ENCODE measurements around the gene CCNL2. TPM values are rescaled to one million over a fixed set of nuclear protein-coding genes. Genes with fewer than 3 reads are reported as not detected.
A peak's percentile ranks its signal among the peaks of the same experiment; 100 is the strongest.

CCNL2 gene
- total RNA-seq, 2 experiments from 2014 or later = 91.6 to 92.2 TPM

DNA sequence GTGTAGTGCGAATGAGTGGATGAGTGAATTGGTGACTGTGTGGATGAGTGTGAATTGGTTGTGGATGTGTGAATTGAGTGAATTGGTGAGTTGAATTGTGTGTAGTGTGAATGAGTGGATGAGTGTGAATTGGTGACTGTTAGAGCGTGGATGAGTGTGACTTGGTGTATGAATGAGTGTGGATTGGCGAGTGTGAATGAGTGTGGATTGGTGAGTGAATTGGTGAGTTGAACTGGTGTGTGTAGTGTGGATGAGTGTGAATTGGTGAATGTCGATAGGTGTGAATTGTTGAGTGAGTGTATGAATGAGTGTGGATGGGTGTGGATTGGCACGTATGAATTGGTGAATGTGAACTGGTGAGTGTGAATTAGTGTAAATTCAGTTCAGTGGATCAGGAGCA, 31.8 kb downstream of the CCNL2 start:
- Mint-ChIP-seq H3K27ac (no peak overlapping the region), H3K9me3 (no peaks in the 10 kb centered on the region), H3K4me1 (peaks cover 6% of the 10 kb centered on the region), H3K27me3 (no peaks in the 10 kb centered on the region), H3K4me3 (no peak overlapping the region), H3K36me3 (peaks cover 1% of the 10 kb centered on the region)
- no peak for DNase-seq

DNA sequence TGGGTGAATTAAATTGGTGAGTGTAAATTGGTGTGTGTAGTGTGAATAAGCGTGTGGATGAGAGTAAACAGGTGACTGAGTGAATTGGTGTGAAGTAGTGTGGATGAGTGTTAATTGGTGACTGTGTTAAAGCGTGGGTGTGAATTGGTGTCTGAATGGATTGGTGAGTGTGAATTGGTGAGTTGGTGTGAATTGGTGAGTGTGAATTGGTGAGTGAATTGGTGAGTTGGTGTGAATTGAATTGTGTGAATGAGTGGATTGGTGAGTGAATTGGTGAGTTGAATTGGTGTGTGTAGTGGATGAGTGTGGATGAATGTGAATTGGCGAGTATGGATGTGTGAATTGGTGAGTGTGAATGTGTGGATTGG, 32.5 kb downstream of the CCNL2 start:
- Mint-ChIP-seq H3K4me3 (no peak overlapping the region), H3K27ac (no peak overlapping the region), H3K9me3 (no peaks in the 10 kb centered on the region), H3K4me1 (peaks cover 4% of the 10 kb centered on the region), H3K27me3 (no peaks in the 10 kb centered on the region), H3K36me3 (no peaks in the 10 kb centered on the region)
- no peak for DNase-seq

- Mint-ChIP-seq H3K27me3 (no peaks in the 10 kb centered on the region), H3K36me3 (no peaks in the 10 kb centered on the region), H3K27ac (no peak overlapping the region), H3K4me3 (no peak overlapping the region), H3K9me3 (no peaks in the 10 kb centered on the region), H3K4me1 (no peaks in the 10 kb centered on the region)
- DNase-seq = no peak
These were observed 33.0 kb downstream of the CCNL2 start for GRCh38 chr1:1365875-1366698.

DNA sequence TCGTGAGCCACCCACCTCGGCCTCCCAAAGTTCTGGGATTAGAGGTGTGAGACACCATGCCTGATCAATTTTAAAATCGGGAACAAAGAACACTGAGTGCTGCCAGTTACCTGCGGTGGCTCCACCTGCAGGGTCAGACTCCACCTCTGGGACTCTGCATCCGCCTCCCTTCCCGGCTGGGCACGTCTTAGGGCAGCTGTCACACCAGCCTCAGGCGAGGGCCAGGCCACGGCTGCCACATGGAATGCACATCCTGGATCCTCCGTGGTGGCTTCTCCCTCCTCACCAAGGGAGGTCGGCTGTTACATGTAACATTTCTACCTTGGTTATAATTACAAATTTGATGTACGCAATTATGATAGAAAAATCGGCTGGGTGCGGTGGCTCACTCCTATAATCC, 34.9 kb downstream of the CCNL2 start:
- DNase-seq = no peak
- peaks cover 4% of the 10 kb centered on the region for H3K4me1 Mint-ChIP-seq
- H3K27ac Mint-ChIP-seq = no peak overlapping the region
- H3K36me3 Mint-ChIP-seq = no peaks in the 10 kb centered on the region
- no peak overlapping the region for H3K4me3 Mint-ChIP-seq
- H3K27me3 Mint-ChIP-seq = no peaks in the 10 kb centered on the region
- no peaks in the 10 kb centered on the region for H3K9me3 Mint-ChIP-seq

GRCh38 chr1:1361982-1362423, 37.1 kb downstream of the CCNL2 start:
- H3K36me3 Mint-ChIP-seq = no peaks in the 10 kb centered on the region
- H3K4me1 Mint-ChIP-seq = peaks cover 14% of the 10 kb centered on the region
- no peak overlapping the region for H3K4me3 Mint-ChIP-seq
- H3K27ac Mint-ChIP-seq = no peak overlapping the region
- H3K27me3 Mint-ChIP-seq = no peaks in the 10 kb centered on the region
- no peaks in the 10 kb centered on the region for H3K9me3 Mint-ChIP-seq
- no peak for DNase-seq

- H3K36me3 Mint-ChIP-seq = no peaks in the 10 kb centered on the region
- H3K27ac Mint-ChIP-seq = no peak overlapping the region
- no peak for DNase-seq
- H3K27me3 Mint-ChIP-seq = no peaks in the 10 kb centered on the region
- H3K4me3 Mint-ChIP-seq = no peak overlapping the region
- peaks cover 14% of the 10 kb centered on the region for H3K4me1 Mint-ChIP-seq
- no peaks in the 10 kb centered on the region for H3K9me3 Mint-ChIP-seq
These were observed 37.7 kb downstream of the CCNL2 start for GRCh38 chr1:1361233-1361981.

- H3K4me1 Mint-ChIP-seq = peaks cover 14% of the 10 kb centered on the region
- H3K4me3 Mint-ChIP-seq = no peak overlapping the region
- DNase-seq = no peak
- H3K27me3 Mint-ChIP-seq = no peaks in the 10 kb centered on the region
- no peak overlapping the region for H3K27ac Mint-ChIP-seq
- H3K9me3 Mint-ChIP-seq = no peaks in the 10 kb centered on the region
- H3K36me3 Mint-ChIP-seq = no peaks in the 10 kb centered on the region
These were observed 38.5 kb downstream of the CCNL2 start for GRCh38 chr1:1360506-1361169.

DNA sequence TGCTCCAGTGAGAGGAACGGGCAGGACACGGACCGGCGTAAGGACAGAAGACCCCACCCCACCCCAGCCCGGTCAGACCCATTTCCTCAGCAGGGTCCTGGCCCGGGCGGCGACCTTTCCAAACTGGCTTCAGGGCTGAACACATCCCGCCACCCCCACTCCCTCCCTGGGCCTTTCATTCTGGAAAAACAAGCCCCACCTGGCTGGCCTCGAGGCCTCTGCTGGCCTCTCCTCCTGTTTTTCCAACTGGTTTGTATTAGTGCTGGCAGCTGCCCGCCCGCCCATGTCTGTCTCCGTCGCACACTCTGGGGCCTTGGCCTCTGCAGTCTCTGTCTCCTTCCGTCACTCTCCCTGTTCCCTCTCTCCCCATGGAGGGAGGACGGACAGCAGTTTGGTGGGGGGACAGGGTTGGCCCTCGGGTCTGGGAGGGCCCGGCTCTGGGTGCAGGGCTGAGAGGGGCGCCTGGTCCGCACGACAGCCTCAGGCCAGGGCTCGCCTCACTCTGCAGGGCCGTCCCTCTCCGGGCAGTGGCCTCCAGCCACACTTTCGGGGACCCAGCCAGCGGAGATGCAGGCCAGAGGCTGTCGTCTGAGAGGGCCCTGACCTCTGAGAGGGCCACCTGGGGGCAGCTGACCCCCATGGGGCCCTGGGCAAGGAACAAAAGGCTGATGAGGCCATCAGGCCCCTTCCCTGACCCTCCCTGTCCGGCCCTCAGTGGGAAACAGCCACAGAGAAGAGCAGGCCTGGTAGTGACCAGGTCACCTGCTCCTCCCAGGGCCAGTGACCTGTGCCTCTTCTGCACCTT, 39.3 kb downstream of the CCNL2 start:
- H3K9me3 Mint-ChIP-seq = no peaks in the 10 kb centered on the region
- peaks cover 14% of the 10 kb centered on the region for H3K4me1 Mint-ChIP-seq
- no peaks in the 10 kb centered on the region for H3K36me3 Mint-ChIP-seq
- no peak overlapping the region for H3K27ac Mint-ChIP-seq
- DNase-seq = no peak
- no peak overlapping the region for H3K4me3 Mint-ChIP-seq
- no peaks in the 10 kb centered on the region for H3K27me3 Mint-ChIP-seq

DNA sequence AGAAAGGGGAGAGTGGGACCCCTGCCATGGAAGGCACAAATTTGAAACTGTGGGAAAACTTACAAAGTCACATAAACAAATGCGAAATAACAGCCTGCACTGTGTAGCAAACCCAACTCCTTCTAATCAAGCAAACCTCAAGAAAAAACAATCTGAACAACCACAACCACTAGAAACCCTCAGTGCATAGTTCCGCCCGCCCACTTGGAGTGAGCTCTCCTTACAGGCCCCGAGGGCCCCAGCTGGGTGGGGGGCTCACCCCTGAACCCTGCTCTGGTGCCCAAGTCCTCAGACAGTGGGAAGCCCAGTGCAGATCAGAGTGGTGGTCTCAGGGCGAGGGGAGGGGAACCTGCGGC, 39.8 kb downstream of the CCNL2 start:
- Mint-ChIP-seq H3K27ac (peak overlapping the region; percentile 58), H3K36me3 (no peaks in the 10 kb centered on the region), H3K9me3 (no peaks in the 10 kb centered on the region), H3K4me1 (peaks cover 14% of the 10 kb centered on the region), H3K4me3 (no peak overlapping the region), H3K27me3 (peaks cover 2% of the 10 kb centered on the region)
- DNase-seq = no peak

- Mint-ChIP-seq H3K9me3 (no peaks in the 10 kb centered on the region), H3K4me1 (peaks cover 14% of the 10 kb centered on the region), H3K4me3 (no peak within 1 kb of the TSS), H3K36me3 (no peaks in the 10 kb centered on the region), H3K27ac (peak within 1 kb of the TSS; percentile 58), H3K27me3 (peaks cover 7% of the 10 kb centered on the region)
- DNase-seq = no peak
These were observed 40.5 kb downstream of the CCNL2 start, which contains the start of gene MXRA8 for GRCh38 chr1:1358433-1359271. Gene MXRA8, minus strand, starts transcription at chr1:1358555. Its CDS starts 51 bp downstream, at chr1:1358504.

DNA sequence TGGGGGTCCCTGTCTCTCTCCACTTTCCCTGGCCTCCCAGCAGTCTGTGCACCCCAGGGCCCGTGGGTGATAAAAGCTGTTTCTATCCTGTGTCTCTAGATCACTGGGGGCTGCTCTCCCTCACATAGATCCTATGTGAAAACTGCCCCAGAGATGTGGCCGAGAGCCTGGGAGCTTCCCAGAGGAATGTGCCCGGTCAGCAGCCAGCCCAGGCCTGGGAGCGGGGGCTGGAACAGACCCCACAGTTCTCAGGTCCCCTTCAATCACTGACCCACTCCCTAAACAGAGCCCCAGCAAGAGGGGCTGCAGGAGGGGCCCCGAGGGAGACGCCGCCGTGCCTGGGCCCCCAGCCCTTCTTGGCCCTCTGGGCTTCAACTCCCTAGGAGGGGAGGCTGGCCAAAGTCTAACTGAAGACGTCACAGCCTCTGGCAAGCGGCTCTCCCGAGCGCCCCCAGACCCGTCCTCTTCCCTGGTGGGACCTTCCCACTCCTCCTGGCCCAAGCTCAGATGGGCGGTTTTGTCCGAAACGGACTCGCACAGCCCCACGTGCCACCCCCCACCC, 41.2 kb downstream of the CCNL2 start:
- no peaks in the 10 kb centered on the region for H3K9me3 Mint-ChIP-seq
- no peak overlapping the region for H3K27ac Mint-ChIP-seq
- no peak overlapping the region for H3K4me3 Mint-ChIP-seq
- no peaks in the 10 kb centered on the region for H3K36me3 Mint-ChIP-seq
- H3K4me1 Mint-ChIP-seq = peaks cover 14% of the 10 kb centered on the region
- DNase-seq = no peak
- H3K27me3 Mint-ChIP-seq = peaks cover 13% of the 10 kb centered on the region

GRCh38 chr1:1356796-1357401, 42.2 kb downstream of the CCNL2 start:
- peaks cover 19% of the 10 kb centered on the region for H3K27me3 Mint-ChIP-seq
- no peaks in the 10 kb centered on the region for H3K36me3 Mint-ChIP-seq
- H3K4me3 Mint-ChIP-seq = no peak overlapping the region
- no peaks in the 10 kb centered on the region for H3K9me3 Mint-ChIP-seq
- H3K4me1 Mint-ChIP-seq = peaks cover 14% of the 10 kb centered on the region
- DNase-seq = no peak
- no peak overlapping the region for H3K27ac Mint-ChIP-seq

DNA sequence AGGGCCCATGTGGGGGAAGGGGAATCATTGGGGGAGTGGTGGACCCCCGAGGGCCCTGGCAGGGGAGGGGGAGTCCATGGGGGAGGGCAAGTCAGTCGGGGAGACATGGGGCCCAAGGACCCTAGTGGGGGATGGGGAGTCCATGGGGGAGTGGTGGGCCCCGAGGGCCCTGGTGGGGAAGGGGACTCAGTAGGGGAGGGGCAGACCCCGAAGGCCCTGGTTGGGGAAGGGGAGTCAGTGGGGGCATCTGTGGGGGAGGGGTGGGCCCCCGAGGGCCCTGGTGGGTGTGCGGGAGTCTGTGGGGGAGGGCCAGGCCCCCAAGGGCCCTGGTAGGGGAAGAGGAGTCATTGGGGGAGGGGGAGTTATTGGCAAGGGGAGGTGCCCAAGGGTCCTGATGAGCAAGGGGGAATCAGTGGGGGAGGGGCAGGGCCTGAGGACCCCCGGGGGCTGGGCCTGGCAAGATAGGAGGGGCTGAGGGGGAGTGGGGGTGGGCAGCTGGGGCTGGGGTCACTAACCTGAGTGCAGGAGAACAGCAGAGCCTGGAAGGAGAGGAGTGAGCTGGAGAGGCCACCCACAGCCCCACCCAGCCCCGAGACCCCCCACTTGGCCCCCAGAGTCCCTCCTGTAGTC, 42.9 kb downstream of the CCNL2 start:
- Mint-ChIP-seq H3K4me3 (no peak overlapping the region), H3K9me3 (no peaks in the 10 kb centered on the region), H3K36me3 (no peaks in the 10 kb centered on the region), H3K4me1 (peaks cover 14% of the 10 kb centered on the region), H3K27ac (no peak overlapping the region), H3K27me3 (peaks cover 19% of the 10 kb centered on the region)
- DNase-seq = no peak
